Ramos (cell line): ENCODE results near the gene CHST11.
"Not testable (repeated sequence)": the region's sequence is repeated elsewhere in the genome, so short reads cannot be mapped to it uniquely, and the experiment has no call there.

Experiments used
- in situ Hi-C: fragments of 300-500 bp; cut with MboI; formaldehyde crosslinking; loops from one replicate; pipeline ENCODE4 v1.14.3; 2022; ENCODE audit warnings: low sequenced_read_pairs; ENCODE audit not compliant: unreplicated experiment

CHST11 gene

DNA sequence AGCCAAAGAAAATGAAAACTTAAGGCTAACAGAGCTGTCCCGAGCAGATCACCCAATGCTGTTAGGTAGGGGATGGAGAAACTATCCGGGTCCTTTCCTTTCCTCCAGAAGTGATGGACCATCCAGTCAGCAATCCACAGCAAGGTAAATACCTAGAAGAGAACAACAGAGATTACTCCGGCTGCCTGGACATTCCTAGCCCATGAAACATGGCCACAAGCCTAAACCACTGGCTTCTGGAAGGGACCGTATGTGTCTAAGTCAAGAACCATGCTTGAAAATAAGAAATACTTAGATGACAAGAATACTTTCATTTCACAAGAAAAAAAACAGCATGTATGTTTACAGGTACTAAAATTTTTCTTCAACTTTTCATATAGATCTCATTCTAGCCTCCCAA, 348.4 kb downstream of the CHST11 start:
- in situ Hi-C loops = no loop called here

DNA sequence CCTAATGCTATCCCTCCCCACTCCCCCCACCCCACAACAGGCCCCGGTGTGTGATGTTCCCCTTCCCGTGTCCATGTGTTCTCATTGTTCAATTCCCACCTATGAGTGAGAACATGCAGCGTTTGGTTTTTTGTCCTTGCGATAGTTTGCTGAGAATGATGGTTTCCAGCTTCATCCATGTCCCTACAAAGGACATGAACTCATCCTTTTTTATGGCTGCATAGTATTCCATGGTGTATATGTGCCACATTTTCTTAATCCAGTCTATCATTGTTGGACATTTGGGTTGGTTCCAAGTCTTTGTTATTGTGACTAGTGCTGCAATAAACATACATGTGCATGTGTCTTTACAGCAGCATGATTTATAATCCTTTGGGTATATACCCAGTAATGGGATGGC, 349.4 kb downstream of the CHST11 start:
- in situ Hi-C loops = not testable (repeated sequence)

DNA sequence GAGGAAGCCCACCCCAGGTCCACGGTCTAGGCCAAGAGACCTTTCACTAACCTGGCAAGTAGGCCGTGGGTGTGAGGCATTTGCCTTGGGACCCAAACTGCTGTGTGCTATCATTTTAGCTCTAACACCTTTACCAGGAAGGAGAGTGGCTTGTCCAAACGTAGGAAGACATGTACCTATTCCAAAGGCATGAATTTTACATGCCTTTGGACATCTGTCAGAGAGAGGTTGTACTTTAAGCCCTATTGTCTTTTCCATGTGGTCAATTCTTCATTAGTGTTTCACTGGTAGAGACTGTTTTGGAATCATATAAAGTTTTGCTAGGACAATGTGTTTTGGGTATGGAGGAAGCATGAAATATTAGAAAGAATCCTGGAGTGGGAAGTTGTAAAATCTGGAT, 352.5 kb downstream of the CHST11 start:
- in situ Hi-C loops = no loop called here

DNA sequence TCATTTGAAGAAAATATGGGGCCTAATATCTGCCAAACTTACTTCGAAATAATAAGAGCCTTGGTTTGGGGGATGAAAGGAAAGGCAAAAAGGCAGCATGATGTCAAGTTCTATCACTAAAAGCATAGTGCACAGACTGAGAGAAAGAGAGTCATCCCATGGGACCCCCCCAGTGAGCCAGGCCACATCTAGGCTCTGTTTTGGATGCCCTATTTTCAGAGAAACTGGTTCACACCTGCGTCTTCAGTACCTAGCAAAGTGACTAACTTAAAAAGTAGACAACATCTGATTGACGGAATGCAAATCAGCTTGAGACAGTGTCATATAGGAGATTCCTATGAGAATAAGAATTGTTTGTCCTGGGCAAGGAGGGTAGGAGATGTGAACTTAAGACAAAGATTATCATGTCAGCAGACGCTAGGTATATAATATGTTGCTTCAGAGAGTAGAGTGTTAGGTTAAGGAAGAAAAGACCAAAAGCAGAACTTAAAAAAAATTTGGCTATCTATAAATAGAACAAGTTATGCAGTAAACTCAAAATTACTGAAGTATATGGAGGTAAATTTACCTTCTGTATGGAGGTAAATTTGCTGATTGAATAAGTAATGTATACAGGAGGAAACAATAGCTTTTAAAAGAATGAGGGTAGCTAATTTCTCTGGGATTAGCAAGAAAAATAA, 353.1 kb downstream of the CHST11 start:
- in situ Hi-C loops = no loop called here
